HG03575 (cell line): ENCODE measurements around the gene IFNB1.

ENCODE experiments used
- ATAC-seq: cut with Tn5 transposase; IDR thresholded peaks from one replicate; pipeline ENCODE4 v1.9.1; 2021; ENCODE audit not compliant: unreplicated experiment, insufficient number of reproducible peaks, low FRiP score; ENCODE audit errors: extremely low read depth

IFNB1 gene

DNA sequence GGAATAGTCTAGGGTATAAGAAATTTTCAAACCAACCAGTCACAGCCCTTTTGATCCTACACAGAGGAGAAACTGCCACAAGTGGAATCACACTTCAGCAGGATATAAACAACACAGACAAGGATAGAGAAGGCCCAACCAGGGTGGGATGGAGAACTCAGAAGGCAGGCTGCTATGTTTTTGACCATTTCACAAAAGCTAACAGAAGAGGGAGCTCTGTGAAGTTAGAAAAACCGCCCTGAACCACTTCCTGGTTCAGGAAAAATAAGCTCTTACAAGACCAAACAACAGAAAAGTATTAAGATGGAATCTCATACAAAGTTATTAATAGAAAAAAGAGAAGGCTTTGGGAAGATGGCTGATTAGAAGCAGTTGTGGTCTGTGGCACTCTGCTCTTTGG is 960 bp upstream of the IFNB1 start:
- no peak for ATAC-seq

DNA sequence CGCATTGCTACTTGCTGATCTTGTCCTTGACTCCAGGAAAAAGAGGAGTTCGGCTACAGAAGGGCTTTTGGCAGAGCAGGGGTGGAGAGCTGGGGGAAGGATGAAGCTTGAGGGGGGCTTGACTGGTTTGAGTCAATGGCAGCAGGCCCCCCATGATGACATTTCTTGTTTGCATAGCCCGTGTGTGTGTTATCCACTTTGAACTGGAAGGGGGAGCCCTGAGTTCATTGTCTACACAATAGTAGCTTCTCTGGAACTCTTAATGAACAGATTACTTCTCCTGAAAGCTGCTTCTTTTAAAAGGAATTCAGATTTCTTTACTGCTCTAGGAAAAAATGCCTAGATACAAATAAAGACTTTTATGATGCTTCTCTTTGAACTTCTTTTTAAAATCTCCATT is 2.3 kb downstream of the IFNB1 start:
- ATAC-seq: no peak

DNA sequence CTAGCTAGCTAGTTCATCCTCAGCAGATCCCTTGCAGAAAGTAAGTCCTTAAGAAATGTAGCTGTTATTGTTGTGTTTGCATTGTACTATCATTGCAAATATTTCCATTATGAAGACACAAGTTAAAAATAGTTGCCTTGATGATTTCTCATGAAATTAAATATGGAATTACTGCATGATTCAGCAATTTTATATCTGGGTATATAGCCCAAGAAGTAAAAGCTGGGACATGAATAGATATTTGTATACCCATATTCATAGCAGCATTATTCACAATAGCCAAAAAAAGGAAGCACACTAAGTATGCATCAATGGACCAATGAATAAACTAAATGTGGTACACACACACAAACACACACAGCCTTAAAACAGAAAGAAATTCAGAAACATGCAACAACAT is 6.8 kb downstream of the IFNB1 start:
- ATAC-seq: no peak

DNA sequence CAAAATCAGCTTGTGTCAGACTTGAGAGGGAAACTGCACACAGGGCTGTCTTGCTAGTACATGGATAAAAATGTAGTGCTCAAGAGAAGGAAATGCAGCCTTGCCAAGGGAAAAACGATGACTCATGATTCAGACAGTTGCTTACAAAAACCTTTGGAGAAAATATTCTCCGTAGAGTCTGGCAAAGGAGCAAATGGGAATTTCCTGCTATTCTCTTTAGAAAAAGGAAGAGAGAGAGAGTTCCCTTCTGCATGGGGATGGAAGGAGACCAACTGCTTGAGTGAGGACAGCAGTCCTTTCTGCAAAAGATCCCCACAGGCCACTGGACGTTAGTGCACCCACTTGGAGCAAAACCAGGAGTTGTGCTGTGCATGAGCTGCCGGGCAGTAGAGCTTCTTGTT is 7.6 kb downstream of the IFNB1 start:
- no peak for ATAC-seq

DNA sequence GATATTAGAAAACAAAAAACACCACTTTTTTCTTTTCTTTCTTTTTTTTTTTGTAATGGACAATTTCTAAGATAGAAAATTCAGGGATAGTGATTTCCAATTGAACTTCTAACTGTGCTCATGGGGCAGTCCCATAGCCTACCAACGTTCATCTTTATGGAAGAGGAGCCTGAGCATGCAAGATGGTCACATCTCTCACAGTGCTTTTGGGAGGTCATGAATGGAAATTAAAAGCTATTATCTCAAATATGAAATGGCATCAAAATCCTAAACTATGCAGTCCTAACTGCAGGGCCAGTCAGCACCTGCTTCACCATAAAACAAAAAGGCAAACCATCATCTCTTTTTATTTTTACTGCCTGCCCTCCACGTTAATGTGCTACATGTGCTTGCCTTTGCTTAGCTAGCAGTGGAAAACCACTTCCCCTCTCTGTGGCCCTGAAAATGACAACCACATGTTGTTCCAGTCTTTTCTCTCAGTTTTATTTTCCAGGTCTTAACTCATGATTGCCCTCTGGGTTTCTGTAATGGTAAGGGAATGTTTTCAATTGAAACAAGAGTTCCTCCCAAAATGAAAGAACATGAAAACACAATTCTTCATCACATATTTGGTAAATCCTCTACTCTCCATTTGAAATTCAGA is 16.7 kb downstream of the IFNB1 start:
- no peak for ATAC-seq

DNA sequence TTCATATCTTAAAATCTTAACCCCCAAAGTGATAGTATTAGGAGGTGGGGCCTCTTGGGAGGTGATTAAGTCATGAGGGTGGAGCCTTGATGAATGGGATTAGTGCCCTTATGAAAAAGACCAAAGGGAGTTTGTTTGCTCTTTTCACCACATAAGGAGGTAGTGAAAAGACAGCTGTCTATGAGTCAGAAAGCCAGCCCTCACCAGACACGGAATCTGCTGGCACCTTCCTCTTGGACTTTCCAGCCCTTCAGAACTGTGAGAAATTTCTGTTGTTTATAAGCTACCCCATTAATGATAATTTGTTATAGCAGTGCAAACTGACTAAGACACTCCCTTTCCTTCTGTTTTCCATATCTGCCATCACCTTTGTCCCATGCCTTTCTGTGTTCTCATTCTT is 20.8 kb downstream of the IFNB1 start:
- no peak for ATAC-seq

DNA sequence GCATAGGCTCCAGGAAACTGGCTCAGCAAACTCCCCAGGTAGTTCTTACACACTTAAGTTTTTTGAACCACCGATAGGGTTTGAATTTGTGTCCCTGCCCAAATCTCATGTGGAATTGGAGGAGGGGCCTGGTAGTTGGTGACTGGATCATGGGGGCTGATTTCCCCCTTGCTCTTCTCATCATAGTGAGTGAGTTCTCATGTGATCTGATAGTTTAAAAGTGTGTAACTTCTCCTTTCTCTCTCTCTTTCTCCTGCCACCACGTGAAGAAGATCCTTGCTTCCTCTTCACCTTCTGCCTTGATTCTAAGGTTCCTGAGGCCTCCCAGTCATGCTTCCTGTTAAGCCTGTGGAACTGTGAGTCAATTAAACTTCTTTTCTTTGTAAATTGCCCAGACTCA is 23.9 kb downstream of the IFNB1 start:
- ATAC-seq: no peak

DNA sequence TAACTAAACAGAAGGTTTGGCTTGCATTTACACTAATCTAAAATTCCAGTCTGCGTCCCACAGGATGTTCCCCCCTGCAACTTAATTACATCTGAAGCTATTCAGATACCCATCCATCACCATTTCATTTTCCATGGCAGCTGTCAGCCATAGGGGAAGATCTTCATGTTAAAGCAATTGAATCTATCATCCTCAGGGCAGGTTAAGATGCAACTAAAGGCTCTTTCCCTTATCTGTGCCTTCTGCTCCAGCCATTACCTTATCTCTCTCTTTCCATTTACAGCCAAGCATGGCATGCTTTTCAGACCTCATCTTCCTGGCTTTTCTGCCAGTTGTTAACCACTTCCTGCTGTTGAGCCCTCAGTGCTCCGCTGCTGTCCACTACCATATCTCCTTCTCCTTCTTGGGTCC is 30.5 kb downstream of the IFNB1 start:
- no peak for ATAC-seq

DNA sequence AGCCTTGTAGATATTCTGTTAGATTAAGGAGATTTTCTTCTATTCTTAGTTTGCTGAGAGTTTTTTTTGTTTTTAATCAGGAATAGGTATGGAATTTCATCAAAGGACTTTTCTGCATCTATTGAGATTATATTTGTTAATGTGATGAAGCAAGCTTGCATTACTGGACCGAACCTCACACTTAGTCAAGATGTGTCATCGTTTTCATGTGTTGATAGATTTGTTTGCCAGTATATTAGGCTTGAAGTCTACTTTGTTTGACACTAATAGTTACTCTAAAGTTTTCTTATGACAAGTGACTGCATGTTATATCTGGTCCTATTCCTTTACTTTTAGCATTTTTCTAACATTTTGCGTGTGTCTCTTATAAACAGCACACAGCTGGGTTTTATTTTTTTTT is 33.9 kb downstream of the IFNB1 start:
- no peak for ATAC-seq

DNA sequence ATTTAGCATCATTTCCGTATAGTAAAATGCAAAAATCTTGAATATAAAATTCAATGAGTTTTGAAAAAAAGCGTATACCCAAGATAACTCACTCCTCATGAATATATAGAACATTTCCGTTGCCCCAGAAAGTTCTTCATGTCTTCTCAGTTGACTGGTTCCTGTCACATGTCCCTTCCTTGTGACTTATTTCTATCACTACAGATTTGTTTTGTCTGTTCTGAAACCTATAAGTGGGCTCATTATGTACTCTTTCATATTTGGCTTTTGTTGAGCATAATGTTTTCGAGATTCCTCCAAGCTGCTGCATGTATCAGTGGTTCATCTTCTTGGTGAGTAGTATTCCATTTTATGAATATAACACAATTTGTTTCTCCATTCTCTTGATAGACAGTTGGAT is 35.3 kb downstream of the IFNB1 start:
- no peak for ATAC-seq

DNA sequence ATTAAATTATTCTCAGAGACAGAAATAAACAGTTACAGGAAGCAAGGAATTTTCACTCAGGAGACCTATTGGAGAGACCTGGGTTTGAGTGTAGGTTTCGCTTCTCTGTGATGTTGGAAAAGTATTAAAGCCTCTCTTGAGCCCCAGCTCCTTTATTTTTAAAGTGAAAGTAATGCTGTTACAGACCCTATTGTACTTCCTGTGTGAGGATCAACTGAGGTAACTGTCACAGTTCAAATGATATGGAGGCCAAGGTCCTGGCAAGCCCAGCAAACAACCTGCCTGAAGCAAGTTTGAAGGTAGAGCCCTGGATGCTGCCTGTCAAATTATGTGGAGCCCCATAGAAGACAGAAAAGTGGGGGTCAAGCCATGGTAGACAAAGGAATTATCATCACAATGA is 38.4 kb downstream of the IFNB1 start:
- ATAC-seq: no peak

DNA sequence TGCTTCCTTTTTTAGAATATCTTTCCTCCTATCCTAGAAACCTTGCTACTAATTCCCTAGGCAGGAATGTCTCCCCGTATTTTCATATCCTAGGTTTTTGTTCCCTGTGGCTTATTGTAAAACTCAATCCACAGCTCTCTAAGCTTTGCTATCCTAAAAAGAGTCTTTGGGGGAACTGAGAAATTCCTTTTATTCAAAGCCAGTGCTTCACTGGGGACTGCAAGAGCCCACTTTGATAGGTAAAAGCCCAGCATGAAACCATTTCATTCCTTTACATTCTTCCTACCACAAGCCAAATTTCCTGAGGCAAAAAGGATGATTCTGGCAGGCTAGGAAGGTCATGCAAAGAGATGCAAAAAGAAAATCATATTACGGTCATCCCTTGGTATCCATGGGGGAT is 40.5 kb downstream of the IFNB1 start:
- no peak for ATAC-seq

DNA sequence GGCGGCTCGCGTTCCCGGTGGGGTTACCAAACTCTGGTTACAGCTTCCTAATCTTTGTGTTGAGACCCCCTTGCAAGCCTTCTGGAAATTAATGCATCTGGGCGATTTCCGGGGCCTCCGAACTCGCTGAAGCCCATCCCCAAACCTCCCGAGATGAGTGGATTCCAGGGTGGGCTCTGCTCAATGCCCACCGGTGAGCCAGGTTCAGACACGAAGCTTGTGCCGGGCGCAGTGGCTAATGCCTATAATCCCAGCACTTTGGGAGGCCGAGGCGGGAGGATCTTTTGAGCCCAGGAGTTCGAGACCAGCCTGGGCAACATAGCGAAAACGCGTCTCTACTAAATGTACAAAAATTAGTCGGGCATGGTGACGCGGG is 45.9 kb downstream of the IFNB1 start:
- ATAC-seq: no peak

DNA sequence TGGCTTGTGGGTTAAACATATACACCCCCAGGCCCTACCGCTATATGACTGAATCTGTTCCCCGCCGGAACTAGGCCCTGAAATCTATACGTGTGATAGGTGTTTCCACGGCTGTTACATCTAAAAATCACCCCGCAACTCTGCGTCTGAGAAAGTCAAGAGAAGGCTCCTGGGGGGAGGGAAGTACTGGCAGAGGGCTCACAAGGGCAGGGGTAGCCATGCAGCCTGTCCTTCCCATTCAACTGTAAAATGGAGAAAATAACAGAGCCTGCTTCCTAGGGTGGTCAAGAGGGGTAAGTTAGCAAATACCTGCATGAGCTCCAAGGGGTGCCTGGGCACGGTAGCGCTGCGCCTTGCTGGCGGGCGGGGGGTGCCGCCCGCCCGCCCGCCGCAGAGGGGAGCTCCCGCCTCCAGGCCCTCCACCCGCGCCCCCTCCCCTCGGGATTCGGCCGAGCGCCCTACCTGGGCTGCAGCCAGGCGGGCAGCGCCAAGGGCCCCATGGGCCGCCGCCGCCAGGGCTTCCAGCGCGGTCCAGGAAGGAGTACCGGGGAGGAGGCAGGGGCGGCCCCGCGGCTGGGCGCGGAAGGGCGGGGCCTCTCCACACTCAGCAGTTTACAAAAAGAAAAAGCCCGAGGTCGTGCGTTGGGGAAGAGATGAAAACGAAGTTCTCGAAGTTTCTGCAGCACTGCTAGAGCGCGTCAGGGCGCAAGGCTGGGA is 46.5 kb downstream of the IFNB1 start, which contains the start of gene HACD4:
TSS of gene HACD4 (minus strand) at position 550 of the 717 bp plus-strand sequence. CDS start at position 500, 50 bp downstream.
- no peak for ATAC-seq

DNA sequence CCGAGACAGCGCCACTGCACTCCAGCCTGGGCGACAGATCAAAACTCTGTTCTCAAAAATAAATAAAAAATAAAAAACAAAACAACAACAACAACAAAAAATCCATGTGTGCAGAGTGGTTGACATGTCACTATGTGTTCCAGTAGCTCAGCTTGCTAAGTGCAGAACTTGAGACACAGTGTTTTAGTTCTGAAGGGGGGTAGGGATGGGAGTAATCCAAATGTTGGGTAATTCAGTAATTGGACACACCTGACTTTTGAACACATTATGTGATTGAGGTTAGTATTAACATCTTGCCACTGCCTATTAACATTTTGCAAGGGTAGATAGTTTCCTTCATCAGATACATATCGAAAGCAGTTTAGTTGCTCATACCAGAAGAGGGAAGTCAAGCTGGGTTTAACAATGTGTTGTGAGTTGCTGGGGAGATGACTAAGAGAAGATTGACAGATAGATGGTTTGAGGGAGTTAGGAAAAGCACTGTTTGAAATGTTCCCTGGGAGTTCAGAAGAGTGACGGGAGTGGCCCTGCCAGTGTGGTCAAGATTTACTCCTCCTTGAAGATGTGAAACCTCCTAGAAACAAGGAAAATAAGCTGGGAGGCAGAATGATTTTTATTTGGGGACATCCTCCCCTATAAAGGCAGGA is 47.2 kb downstream of the IFNB1 start:
- peak; percentile 84 for ATAC-seq

DNA sequence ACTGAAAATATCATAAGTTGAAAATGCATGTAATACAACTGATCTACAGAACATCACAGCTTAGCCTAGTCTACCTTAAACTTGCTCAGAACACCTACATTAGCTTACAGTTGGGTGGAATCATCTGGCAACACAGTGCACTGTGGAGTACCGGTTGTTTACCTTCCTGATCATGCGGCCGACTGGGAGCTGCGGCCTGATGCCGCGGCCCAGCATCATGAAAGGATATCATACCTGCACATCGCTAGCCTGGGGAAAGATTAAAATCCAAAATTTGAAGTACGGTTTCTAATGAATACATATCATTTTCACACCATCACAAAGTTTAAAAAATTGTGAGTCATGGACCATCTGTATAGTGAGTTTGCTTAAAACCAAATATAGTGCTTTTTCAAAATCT is 48.1 kb downstream of the IFNB1 start:
- no peak for ATAC-seq

DNA sequence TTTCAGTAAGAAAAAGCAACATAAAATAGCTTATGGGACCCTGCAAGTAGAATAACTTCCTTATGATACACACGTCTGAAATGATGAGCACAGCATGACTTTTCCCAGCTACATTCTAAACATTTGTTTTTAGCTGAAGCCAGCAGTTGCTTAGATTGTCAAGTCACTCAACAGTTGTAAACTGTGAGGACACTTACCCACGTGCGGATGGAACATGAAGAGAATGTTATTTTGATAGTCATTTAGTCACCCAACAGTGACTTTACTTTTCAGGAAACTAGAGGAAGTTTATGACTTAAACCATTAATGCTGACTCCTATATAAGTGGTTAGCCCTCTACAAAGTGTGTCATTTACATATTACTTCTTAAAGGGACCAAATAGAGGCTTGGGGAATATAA is 49.3 kb downstream of the IFNB1 start:
- ATAC-seq: no peak

DNA sequence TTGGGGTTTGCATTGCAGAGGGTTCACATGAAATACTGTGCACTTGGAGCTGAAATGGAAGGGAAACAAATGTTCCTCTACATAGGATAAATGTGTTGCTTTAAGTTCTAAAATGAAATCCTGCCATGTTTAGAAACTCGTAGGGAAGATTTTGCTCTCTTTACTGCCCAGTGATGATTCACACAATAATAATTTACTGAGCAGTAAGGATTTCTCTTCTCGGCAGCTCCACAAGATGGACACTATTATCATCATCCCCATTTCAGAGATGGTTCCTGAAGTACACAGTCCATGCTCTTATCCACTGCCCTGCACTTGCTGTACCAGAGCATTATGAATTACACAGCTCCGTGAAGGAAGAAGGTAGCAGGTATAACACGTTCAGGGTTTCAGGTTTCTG is 50.4 kb downstream of the IFNB1 start:
- no peak for ATAC-seq
